ENCODE measurements around the gene MAST1.
"Not testable (repeated sequence)": the region's sequence is repeated elsewhere in the genome, so short reads cannot be mapped to it uniquely, and the experiment has no call there.

MAST1 gene

GRCh38 chr19:12896460-12896859, 58.1 kb downstream of the MAST1 start:
- DNase-seq (ENCODE audit: low read depth): no peak

GRCh38 chr19:12899891-12900518, 61.7 kb downstream of the MAST1 start:
- no peak for DNase-seq (ENCODE audit: low read depth)

- DNase-seq (ENCODE audit: low read depth): no peak
Observed at GRCh38 chr19:12907166-12907565, 68.9 kb downstream of the MAST1 start.

- DNase-seq (ENCODE audit: low read depth): no peak
Observed at GRCh38 chr19:12912571-12912970, 74.3 kb downstream of the MAST1 start.

GRCh38 chr19:12913011-12913561, 74.8 kb downstream of the MAST1 start:
- no peak for DNase-seq (ENCODE audit: low read depth)

- DNase-seq (ENCODE audit: low read depth): no peak
Observed at GRCh38 chr19:12913851-12914690, 75.8 kb downstream of the MAST1 start.

- DNase-seq (ENCODE audit: low read depth): not testable (repeated sequence)
Observed at GRCh38 chr19:12915860-12916259, 77.5 kb downstream of the MAST1 start.

GRCh38 chr19:12918253-12918652, 79.9 kb downstream of the MAST1 start:
- no peak for DNase-seq (ENCODE audit: low read depth)

GRCh38 chr19:12921047-12921446, 82.7 kb downstream of the MAST1 start:
- no peak for DNase-seq (ENCODE audit: low read depth)

GRCh38 chr19:12922959-12923358, 84.6 kb downstream of the MAST1 start:
- no peak for DNase-seq (ENCODE audit: low read depth)
